CD4-positive, alpha-beta T cell treated with Interferon gamma for 1 hour (primary cell): ENCODE measurements around the gene LRRC3.

Source experiments
- DNase-seq: peaks from one replicate; pipeline ENCODE4 v3.0.0-alpha.2; 2020

The LRRC3 gene

DNA sequence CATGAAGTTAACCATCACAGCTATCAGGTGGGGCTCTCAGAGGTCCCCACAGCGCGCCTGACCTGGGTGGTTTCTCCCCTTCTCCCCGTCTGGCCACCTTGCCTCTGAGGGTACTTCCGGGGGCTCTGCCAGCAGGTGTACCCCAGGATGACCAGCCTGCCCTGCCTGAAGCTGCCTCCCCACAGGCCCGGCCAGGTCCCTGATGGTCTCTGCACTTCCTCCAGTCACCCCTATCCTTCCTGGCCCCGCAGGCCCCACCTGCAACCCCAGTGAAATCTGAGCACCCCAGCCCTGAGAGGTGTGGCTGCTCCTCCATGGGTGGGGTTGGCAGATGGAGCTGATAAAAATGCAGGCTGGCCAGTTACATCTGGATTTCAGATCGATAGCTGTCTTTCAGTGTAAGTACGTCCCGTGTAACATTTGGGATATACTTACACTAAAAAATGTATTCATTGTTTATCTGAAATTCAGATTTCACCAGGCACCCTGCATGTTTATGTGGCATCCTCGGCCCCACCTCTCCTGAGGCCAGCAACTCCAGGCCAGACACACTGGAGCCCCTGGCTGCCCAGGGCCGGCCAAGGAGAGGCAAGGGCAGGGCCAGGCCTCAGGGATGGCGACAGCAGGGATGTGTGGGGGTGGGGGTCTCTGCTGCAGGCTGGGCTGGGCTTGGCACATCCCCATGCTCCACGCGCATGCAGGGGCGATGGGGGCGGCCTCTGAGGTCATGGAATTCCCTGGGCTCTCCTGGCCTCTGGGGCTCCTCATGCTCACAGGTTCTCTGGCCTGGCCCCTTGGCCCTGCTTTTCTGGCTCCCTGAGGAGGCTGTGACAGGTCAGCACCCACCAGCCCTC, 25.1 kb downstream of the LRRC3 start:
- no peak for DNase-seq

DNA sequence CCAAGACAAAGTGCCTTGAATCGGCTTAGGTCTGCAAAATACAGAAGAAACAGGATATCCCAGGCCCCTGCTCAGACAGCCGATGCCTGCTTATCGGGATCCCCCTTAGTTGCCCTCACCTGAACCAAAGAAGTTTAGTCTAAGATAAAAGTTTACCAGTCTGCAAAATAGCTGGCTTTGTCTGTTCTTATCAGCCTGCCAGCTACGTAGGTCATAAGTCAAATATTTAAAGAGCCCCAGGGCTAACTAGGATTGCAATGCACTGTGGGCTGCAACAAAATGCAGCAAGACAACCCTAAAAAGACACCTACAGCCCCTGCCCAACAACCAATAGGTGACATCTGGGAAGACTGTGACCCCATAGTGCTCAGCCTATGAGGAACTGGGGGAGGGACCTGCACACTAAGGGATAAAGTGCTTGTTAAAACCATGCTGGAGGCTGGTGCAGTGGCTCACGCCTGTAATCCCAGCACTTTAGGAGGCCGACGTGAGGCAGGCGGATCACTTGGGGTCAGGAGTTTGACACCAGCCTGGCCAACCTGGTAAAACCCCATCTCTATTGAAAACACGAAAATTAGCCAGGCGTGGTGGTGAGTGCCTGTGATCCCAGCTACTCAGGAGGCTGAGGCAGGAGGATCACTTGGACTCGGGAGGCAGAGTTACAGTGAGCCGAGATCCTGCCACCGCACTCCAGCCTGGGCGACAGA, 27.4 kb downstream of the LRRC3 start:
- no peak for DNase-seq

DNA sequence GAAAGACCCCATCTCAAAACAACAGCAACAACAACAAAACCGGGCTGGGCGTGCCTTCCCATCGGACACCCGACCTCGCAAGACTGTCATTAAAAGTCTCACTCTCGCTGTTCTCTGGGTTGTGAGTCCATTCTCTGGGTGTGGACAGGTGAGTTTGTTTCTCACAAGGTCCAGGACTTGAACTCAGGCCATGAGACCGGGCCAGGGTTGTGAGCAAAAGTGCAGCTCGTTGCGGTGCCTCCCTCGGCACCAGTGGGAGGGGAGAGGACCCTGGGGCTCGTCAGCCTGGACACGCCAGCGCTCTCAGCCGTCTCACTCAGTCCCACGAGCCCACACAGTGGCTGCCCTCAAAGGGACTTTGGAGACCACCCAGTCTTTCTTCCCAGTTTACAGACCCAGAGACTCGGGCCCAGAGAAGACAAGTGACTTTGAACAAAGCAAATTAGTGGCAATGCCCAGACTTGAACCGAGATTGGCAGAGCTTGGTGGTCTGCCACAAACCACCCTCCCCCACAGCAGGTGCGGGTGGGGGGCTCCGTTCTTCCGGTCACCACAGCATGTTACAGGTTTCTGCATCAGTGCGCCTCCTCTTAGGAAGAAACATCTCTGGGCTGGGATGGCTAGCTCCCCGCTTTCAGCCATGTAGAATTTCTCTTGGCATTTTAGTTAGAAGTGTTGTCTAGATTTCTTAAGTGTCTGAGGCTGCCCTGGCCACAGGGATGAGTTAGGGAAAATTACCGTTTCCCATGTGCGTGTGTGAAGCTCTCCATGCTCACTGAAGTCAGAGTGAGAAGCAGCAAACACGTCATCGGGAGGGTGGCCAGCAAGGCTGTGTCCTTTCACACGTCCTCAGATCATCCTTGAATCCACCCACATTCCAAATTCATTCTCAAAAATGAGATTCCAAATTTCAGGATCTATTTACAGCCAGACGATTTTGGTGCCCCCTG, 28.3 kb downstream of the LRRC3 start:
- DNase-seq: no peak

DNA sequence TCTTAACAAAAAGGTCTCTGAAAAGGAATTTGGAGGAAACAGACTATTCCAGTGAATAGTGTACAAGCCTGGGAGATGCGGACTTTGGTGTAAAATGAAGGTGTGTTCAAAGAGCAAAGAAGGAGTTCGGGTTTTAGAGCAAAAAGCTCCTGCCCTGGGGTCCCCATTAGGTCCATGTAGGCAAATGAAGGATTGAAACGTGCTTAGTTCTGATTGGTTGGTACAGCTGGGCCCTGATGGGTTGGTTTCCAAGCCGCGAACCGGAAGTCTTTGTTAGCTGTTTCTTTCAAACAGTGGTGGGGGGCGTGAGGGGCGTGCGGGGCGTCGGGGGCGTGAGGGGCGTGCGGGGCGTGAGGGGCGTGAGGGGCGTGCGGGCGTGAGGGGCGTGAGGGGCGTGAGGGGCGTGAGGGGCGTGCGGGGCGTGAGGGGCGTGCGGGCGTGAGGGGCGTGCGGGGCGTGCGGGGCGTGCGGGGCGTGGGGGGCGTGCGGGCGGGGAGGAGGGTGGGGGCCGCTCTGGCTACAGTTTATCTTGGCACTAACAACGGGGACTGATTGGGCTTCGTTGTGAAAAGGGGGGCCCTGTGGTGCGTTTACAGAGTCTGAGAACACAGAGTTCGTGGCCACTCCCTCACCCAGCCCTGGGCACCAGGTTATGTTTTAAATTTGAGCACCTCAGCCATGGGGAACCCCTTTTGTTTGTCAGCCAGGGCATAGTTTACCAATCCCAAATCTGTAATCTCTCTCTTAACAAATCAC, 29.4 kb downstream of the LRRC3 start:
- DNase-seq: no peak

DNA sequence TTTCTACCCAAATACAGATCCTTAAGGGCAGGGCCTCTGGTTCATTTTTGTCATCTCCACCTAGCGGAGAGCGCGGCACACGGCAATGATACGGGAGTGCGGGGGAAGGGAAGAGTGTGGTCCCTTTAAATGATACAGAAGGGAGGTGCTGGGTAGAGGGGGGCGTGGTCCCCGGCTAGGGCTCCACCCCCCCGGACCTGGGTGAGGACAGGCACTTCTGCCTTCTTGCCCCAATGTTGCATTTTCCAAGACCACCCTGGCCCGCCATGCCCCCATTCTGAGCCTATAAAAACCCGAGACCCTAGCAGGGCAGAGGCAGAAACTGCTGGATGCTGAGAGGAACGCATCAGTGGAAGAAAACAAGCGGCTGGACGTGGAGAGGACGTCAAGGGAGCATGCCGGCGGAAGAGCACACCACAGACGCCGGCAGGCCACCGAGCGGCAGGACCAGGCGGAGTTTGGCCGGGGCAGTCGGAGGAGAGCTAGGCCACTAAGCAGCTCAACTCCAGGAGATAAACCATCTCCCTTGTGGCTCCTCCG, 30.0 kb downstream of the LRRC3 start:
- DNase-seq: peak; percentile 62

DNA sequence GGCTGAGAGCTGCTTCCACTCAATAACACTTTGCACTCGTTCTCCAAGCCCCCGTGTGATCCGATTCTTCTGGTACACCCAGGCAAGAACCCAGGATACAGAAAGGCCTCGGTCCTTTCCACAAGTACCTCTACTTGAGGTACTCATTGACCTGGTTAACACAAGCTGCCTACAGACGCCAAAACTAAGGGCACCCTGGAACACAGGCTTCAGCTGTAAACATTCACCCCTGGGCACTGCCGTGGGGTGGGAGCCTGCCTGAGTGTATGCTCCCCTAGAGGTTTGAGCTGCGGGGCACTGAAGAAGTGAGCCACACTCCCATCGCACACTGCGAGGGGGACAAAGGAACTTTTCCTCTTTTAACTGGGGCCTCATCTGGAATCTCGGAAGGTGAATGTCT, 30.5 kb downstream of the LRRC3 start:
- no peak for DNase-seq

DNA sequence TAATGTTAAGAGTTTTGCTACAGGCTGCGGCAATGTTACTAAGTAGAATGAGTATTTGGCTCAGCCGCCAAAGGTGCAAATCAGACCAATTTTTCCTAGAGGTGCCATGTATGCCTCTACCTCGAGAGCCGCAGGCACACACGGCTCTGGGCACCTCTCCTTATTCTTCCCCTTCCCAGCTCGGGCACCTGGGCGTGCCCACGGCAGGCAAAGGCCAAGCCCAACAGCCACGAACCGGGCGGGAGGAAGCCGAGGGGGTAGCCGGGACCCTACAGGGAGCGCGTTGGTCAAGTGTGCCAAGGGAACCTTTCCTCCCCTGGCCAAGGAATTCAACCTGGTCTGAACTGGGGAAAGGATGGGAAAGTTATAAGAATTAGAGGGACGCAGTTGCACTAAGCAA, 31.0 kb downstream of the LRRC3 start:
- DNase-seq: no peak

DNA sequence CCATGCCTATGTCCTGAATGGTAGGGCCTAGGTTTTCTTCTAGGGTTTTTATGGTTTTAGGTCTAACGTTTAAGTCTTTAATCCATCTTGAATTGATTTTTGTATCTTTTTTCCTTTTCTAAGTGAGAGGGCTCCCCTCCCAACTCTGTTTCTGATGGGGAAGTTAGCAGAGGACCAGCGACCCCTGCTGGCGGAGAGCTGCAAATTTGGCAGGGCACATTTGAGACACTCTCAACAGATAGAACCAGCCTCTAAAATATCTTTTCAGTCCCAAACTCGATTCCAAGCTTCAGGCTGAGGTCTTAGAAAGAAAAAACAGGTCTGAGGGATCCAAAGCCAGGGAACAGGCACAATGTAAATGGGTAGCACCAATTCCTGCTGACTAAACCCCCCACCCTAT, 32.5 kb downstream of the LRRC3 start:
- peak; percentile 35 for DNase-seq

DNA sequence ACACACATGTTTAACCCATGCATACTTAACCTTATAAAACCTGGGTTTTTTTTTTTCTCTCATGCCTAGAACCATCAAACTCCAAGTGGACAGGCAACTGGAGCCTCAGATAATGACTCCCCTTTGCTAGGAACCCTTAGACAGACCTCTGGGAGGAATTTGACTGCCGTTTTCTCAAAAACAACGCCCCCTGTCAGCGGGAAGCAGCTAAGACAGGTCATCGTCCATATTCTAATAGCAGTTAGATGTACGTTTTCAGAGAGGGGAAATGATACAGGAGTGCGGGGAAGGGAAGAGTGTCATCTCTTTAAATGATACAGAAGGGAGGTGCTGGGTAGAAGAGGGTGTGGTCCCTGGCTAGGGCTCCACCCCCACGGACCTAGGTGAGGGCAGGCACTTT, 34.7 kb downstream of the LRRC3 start:
- DNase-seq: no peak

DNA sequence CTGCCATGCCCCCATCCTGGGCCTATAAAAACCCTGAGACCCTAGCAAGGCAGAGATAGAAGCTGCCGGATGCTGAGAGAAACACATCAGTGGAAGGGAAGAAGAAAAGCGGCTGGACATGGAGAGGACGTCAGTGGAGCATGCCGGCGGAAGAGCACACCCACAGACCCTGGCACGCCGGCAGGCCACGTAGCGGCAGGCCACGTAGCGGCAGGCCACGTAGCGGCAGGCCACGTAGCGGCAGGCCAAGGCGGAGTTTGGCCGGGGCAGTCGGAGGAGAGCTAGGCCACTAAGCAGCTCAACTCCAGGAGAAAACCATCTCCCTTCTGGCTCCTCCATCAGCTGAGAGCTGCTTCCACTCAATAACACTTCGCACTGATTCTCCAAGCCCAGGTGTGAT, 35.1 kb downstream of the LRRC3 start:
- no peak for DNase-seq

DNA sequence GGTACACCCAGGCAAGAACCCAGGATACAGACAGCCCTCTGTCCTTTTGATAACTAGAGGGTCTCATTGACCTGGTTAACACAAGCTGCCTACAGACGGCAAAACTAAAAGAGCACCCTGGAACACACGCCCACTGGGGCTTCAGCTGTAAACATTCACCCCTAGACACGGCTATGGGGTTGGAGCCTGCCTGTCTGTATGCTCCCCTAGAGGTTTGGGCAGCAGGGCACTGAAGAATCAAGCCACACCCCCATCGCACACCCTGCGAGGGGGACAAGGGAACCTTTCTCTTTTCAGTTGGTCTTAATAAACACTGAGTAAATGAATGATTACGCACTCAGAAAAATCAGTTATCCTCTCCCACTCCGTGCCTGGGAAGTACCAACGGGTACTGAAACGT, 35.5 kb downstream of the LRRC3 start:
- DNase-seq: no peak

DNA sequence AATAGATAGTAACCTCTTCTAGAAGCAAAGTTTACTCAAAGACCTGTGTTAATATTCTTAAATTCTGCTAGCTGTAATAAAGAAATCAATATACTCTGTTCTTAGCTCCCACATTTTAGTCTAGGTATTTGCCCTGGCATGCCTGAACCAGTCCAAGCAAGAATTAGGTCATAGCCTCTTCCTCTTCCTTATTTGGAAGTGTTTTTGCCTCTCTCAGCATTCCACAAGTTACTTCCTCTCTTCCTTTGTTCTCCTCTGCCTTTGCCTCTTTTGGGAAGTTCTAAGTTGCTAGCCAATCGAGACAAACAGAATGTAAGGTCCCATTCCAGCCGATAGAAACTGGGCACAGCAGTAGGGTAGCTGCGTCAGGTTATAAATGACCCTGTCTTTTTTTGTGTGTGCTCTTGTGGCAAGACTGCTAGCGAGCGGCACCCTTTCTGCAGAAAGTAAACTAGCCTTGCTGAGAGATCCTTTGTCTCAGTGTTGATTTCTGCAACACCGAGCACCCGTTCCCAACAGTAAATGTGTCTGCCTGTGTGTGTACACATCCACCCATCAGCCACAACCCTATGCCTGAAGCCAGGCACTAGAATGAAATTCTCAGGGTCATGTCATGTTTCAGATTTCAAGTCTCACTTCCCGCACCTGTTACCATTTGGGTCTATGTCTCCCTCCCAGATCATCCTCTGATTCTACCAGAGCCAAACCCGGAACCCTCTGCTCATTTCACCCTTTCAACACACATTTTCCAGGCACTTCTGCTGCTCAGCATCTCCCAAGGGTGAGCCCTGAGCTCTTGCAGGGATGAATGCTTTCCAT, 37.5 kb downstream of the LRRC3 start:
- no peak for DNase-seq

DNA sequence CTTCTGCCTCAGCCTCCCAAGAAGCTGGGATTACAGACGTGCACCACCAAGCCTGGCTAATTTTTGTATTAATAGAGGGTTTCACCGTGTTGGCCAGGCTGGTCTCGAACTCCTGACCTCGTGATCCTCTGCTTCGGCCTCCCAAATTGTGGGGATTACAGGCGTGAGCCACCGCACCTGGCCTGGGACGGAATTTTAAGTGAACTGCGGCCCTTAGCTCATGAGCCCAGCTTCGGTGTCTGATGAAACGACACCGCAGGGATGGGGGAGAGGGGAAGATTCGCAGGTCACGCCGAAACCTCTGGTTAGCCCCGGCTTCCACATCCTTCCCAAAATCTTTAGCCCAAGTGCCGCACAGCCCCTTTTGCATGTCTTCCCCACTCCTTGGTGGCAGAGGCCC, 39.1 kb downstream of the LRRC3 start:
- no peak for DNase-seq

DNA sequence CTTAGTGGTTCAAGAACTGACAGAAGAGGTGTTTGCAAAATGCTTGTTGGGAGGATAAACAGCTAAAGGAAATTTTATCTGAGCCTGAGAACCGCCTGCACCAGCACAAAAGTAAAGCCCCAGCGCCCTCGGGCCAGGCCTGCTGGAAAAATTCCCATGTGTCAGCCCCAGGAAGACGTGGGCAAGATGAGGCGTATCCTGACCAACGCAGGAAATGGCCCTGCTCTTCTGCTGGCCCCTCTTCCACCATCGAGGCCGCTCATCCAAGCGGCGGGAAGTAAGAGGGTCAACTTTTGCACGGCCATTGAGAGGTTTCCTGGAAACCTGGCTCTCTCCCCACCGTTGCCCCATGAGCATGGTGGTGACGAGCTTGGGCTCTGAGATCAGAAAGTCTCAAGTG, 39.6 kb downstream of the LRRC3 start:
- no peak for DNase-seq

DNA sequence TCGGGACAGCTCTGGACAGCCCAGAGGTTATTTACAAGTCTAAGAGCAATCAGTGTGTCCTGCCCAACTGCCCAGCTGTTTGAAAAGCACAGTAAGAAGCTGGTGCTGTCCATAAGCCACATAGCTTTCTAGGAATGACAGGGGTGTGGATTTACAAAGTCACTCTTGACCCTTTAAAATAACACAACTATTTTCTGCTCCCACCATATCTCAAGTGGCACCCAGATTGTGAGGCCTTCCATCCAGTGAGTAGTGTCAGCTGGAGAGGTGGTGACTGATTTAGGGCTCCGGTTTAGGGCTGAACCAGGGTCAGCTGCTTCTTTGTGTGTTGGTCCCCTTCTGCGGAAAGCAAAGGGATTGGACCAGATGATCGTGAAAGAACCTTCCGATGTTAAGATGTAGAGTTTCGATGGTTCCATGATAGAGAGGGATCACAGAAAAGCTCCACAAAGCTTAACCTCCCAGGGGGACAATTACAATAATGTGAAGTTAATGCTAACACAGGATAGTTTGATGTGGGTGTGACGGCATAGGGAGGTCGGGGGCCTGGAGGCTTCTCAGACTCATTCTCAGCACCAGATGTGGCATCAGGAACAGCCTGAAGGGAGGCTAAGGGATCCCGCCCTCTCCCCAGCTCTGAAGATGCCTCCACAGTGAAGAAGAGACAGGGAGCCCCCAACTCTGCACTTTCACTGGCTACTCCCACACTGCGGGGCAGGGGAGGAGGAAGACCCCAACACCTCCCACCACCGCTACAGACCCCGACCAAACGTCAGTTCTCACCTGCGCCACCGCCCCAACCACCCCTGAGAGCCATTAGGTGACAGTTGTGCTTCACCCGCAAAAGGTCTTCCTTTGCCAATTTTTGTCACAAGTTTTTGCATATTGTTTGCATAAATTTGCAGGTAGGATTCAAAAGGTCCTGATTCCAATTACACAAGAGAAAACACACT, 40.6 kb downstream of the LRRC3 start:
- no peak for DNase-seq

DNA sequence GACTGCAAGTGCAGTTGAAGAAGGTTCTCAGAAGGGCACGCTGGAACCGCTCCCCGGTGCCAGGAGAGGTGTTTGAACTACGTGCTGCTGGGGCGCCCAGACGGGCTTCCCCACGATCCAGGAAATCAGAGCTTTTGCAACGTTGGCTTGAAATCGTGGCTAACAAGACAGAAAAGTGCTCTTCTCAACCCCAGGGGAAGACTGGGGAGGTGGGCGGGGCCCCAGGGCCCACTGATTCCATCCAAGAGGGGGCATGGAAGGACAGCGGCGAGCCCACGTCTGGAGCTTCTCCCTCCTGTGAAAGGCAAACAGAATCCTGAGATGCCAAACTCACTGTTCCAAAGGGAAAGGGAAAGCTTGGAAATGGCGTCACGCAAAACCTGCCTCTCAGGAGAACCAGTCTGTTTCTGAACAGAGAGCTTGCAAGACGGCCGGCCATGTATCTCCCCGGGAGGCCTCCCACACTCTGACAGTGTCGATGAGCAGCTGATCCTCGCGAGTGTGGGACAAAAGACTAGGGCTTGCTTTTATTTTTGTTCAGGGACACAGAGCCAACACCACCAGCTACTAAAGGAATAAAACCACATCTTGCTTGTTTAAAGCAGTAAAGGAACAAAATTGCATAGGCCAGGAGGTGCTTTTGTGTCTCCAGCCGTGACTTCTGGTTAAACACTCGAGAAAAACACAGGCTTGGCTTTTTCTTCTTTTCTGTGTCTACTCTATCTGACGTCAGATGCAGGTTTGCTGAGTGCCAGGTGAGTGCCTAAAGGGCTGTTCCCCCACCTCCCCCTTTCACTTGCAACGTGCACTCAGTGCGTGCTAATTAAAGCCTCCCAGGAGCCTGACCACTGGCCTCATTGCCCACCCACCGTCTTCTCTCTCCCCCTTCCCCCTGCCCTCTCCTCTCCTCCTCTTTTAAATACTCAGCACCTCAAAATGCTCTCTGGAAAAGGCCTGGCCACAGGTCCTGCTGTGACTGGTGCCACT, 41.5 kb downstream of the LRRC3 start:
- DNase-seq: no peak

DNA sequence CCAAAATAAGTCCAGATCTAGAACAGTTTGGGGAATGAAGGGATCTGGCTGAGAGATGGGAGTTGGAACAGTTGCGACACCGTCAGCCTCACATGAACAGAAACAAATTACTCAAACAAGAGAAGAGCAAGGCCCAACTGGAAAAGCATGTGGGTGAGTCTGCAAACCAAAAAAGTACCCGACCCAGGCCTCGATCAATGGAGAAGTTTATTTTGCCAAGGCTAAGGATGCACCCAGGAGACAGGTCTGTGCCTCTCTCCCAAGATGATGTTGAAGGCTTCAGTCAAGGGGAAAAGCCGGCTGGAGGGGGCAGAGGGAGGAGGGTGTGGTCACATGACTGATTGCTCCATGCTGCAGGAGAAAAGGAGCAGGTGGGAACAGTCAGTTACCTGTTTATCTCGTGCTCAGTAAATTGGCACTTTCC, 42.4 kb downstream of the LRRC3 start:
- no peak for DNase-seq

DNA sequence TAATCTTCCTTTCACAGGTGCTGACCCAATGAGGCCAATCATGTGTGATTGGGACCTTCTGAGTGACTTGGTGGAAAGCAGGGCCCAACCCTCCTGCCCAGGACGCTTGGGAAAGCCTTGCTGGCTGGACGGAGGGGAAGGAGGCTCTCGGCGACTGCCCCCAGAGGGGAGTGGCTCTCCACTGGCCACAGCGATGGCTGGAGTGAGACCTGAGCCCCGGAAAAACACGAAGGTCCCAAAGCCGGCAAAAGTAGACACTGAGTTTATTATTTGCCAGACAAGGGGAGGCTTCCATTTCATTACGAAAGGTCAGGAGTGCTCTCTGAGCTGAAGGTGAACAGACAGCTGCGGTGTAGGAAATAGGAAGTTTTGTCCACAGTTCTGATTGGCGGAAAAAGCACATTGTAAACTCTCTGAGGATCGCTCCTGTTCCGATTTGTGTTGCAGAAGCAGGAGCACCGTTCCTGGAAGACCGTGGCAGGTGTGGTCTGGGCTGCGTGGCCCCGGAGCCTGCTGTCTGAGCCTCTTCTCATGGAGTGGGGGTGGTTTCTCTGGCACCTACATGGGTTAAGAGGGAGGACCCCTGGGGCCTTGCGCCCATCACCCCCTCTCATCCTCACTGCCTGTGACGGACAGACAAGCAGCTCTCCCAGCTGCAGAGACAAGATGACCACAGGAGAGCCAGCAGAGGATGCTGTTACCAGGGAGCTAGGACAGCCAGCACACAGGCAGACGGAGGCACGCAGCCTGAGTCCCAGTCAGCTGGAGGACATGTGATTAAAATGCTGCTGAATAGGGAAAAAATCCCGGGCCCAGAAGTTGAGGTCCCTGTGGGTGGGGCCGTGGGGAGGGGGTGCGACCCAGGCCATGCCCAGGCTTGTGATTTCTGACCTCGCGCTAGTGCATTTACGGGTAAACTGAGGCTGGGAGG, 43.2 kb downstream of the LRRC3 start:
- no peak for DNase-seq
